HG03558 (cell line): ENCODE data around the gene CNPY2.
"Not testable (repeated sequence)": the region's sequence is repeated elsewhere in the genome, so short reads cannot be mapped to it uniquely, and the experiment has no call there.

Source experiments
- ATAC-seq: cut with Tn5 transposase; IDR thresholded peaks from one replicate; pipeline ENCODE4 v1.9.1; 2021; ENCODE audit warnings: moderate number of reproducible peaks; ENCODE audit not compliant: unreplicated experiment; ENCODE audit errors: extremely low read depth

CNPY2 gene

GRCh38 chr12:56334490-56334793 is 18.7 kb upstream of the CNPY2 start:
- no peak for ATAC-seq

GRCh38 chr12:56333679-56334489 is 18.1 kb upstream of the CNPY2 start, which contains the start of gene PAN2:
PAN2 (minus strand) TSS chr12:56334000; CDS start chr12:56333094, 906 bp downstream.
- peak; percentile 65 for ATAC-seq

GRCh38 chr12:56333197-56333678 is 17.4 kb upstream of the CNPY2 start:
- ATAC-seq = no peak

- no peak for ATAC-seq
These were observed 16.9 kb upstream of the CNPY2 start for GRCh38 chr12:56332512-56333196.

GRCh38 chr12:56330936-56331490 is 15.2 kb upstream of the CNPY2 start:
- ATAC-seq = no peak

- no peak for ATAC-seq
These were observed 10.7 kb upstream of the CNPY2 start for GRCh38 chr12:56326533-56326932.

- ATAC-seq = no peak
These were observed 10.3 kb upstream of the CNPY2 start for GRCh38 chr12:56326126-56326525.

GRCh38 chr12:56324206-56324605 is 8.4 kb upstream of the CNPY2 start:
- no peak for ATAC-seq

GRCh38 chr12:56321610-56322009 is 5.8 kb upstream of the CNPY2 start:
- ATAC-seq = not testable (repeated sequence)

- no peak for ATAC-seq
These were observed 5.2 kb upstream of the CNPY2 start for GRCh38 chr12:56321027-56321426.

GRCh38 chr12:56317675-56318074 is 1.9 kb upstream of the CNPY2 start:
- no peak for ATAC-seq

GRCh38 chr12:56315249-56315621 is 553 bp downstream of the CNPY2 start:
- no peak for ATAC-seq

- ATAC-seq = no peak
These were observed 4.8 kb downstream of the CNPY2 start for GRCh38 chr12:56311003-56311402.

- ATAC-seq = no peak
These were observed 7.1 kb downstream of the CNPY2 start for GRCh38 chr12:56308714-56309113.

GRCh38 chr12:56307221-56307965 is 8.4 kb downstream of the CNPY2 start:
- no peak for ATAC-seq

GRCh38 chr12:56304872-56305590 is 10.8 kb downstream of the CNPY2 start:
- ATAC-seq = no peak

GRCh38 chr12:56304276-56304675 is 11.5 kb downstream of the CNPY2 start:
- ATAC-seq = no peak

- no peak for ATAC-seq
These were observed 14.9 kb downstream of the CNPY2 start for GRCh38 chr12:56300644-56301464.
